GM03348 (cell line): Measurements from ENCODE around the gene NRP1.

Source experiments
- DNase-seq: peaks from one replicate; pipeline ENCODE4 v3.0.0; 2012; ENCODE audit warnings: low spot score

The NRP1 gene

DNA sequence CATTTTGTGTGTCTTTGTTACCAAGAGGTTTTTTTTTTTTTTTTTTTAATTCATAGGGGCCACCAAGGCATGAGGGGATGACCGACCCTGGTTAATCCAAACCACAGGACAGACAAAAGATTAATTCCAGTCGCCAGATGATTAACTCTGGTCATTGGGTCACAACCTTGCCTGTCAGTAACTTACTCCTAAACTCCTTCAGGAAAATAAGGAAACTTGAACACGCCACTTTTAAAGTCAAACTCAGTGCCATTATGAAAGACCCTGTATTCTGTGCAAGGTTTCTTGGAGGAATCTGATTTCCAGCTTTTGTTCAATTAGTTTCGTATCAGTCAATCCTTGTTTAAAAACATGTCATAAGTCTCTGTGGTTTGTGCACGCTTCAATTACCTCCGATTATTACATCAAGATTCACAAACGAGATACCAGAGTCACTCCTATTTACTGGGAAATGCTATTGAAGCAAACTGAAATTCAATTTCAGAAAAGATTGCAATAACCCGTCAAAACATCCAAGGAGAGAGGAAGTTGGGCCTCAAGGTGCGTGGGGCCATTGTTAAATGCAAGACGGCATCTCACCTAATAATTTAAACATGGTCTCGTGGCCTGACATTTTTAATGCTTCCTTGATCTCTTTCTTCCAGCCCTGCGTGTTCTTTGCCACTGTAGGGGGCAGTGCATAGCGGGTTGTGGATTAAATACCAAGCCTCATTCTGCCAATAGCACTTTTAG lies 44.0 kb downstream of the NRP1 start:
- no peak for DNase-seq

DNA sequence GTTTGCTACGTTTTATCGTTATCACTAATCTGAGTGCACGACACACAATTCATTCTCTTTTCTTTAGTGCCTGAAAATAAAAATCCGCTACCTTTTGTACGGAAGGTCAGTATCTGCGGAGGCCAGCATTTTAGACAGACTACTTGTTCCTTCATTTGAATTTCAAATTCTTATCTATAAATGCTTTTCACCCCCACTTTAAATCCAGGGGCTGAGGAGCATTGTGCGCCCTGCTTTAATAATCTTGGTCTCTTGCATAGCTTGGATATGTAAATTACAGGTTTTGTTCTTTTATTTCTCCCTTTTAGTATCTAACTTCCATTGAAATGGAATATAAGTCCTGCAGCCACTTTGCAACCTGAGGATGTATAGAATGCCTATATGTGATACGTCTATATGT lies 44.7 kb downstream of the NRP1 start:
- DNase-seq, result no peak

DNA sequence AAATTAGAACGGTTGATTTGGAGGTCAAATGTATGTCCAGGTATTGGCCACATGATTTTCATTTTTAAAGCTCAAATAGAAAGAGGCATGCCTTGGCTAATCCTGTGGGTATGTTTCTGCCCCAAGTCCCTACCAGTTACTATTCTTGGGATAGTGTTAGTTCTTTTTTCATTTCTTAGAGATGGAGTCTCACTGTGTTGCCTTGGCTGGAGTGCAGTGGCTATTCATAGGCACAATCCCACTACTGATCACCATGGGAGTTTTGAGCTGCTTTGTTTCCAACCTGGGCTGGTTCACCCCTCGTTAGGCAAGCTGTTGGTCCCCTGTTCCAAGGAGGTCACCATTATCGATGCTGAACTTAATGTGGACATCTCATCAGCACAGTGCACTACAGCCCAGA lies 46.3 kb downstream of the NRP1 start:
- no peak for DNase-seq

DNA sequence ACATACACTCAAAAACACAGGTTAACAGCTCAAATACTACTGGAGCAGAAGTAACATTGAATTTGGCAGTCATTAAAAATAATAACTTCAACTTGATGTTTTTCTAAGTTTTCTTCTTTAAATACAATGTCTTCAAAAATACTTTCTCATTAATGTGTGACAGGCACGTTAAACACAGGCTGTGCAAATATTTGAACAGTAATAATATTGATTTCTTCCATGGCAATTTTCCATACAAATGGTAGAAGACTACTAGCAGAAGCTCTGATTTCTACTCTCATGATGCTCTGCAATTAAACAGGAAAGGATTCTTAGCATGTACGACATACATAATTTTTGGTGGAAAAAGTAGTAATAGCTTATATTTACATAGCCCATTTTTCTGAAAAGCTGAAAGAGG lies 47.4 kb downstream of the NRP1 start:
- DNase-seq, result no peak

DNA sequence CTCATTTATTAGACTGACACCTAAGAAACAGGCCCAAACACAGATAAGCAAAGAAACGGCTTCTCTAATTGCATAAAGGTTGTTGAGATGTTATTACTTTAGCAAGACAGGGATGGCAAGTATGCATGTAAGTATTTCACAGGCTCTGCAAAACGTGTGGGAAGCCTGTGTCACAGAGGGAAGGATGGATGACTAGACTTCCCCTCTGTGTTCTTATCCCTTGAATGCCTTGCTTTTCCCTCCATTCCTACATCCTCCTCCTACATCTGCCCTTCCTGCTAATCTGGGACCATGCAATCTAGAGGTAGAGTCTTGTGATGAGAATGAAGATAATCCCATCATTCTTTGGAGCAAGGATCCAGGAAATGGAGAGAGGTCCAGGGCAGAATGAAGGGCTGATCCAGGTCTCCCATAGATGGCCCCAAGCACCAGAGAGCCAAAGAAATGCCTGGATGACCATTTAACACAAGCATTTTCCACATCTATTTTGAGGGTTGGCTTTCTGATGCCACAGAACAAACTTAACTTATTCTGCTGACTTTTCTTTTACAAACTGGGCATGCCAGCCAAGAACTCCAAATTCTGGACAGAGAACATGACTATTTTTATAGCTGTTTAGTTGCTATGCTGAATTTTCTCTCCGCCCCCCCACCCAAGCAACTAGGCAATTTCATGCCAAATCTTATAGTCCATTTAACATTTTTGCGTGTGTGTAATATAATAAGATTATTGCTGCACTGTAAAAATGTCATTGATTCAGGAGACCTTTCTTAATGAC lies 48.1 kb downstream of the NRP1 start:
- DNase-seq, result no peak

DNA sequence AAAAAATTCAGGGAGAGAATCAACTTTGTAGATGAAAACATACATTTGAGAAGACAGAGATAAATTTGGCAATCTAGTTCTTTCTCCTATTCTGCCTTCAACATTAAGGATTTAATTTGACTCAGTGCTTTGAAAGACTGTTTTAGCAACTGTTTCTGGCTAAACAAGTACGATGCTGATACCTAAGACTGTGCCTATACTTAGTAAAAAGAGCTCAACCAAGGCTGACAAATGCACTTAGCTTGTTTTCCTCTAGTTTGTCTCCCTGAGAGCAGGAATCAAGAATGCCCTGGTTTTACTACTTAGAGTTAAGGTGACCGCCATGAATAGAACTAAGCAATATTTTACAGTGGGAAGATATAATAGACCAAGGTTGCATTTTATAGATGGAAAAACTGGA lies 49.5 kb downstream of the NRP1 start:
- DNase-seq, result no peak

DNA sequence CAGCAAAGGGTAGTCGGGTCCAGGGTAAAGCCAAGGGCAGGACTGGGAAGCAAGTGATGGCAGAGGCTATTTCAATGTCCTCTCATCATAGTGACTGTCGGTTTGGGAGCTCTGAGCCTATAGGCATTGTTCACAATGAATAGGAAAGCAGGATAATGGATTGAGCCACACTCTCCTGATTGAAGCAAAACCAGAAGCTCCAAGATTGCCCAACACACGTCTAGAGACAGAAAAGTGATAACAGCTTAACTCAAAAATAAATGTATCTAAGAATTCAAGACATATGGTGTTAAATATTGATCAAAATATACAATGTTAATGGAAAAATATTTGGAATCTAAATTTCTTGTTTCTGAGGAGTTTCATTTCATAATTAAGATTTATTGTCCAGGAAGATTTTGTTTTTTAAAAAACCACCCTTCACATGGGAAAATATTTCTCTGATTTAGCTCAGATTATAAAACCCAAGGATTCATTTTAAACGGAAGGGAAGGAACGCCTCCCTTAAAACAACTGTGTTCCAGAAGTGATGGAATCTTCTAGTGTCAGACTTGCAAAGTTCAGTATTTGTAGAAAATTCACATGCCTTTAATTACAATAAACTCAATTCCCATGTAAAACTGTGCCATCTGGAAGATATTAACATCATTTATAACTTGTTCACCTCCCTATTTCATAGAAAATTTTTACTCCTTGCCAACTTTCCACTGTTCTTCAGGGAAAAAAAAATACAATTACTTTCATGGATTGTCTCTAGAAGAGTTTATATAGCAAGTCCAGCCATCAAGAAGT lies 54.5 kb downstream of the NRP1 start:
- peak; percentile 35 for DNase-seq

DNA sequence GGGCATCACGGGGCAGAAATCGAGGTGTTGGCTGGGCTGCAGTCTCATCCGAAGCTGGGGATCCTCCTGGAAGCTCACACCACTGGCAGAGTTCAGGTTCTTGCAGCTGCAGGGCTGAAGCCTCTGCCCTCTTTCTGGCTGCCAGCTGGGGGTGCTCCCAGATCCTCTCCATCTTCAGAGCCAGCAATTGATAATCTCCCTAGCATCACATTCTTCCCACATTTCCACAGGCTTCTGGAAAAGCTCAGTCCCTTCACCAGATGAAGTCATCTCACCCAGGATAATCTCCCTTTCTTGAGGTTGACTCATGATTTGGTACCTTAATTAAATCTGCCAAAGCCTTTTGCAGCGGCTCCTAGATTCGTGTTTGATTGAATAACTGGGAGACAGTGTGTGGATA lies 55.2 kb downstream of the NRP1 start:
- DNase-seq, result peak; percentile 33

DNA sequence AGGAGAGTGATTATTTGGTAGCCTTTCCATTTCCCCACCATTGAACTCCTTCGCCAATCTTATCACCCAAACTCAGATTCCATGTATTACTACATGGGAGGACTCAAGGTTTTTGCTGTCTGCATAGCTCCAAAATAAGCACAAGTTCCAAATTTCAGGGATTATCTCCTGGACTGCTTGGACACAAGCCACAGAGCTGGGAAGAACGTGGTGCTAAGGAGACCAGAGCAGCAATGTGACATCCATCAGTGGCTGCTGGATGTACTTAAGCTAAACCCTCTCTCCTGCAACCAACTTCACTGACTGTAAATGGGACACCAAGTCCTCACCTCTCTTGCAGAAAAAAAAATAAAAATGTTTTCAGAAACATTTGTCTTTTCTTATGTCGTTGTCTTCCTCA lies 56.3 kb downstream of the NRP1 start:
- DNase-seq, result no peak

DNA sequence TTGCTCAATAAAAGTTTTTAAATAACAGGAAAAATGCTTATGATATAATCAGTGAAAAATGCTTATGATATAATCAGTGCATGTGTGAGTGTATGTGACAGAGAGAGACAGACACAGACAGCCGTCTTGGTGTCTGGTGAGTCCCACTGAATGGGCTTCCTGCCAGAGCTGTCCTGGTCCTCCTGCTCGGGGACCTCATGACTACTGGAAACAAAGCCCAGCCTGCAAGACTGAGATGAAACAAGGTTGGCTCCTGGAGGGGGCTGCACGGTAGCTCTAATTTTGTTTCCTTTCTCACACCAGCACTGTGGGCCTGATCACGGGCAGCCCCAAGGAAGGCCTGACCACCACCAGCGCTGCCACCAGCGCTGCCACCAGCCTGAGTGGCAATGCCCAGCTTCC lies 57.3 kb downstream of the NRP1 start:
- peak; percentile 37 for DNase-seq

DNA sequence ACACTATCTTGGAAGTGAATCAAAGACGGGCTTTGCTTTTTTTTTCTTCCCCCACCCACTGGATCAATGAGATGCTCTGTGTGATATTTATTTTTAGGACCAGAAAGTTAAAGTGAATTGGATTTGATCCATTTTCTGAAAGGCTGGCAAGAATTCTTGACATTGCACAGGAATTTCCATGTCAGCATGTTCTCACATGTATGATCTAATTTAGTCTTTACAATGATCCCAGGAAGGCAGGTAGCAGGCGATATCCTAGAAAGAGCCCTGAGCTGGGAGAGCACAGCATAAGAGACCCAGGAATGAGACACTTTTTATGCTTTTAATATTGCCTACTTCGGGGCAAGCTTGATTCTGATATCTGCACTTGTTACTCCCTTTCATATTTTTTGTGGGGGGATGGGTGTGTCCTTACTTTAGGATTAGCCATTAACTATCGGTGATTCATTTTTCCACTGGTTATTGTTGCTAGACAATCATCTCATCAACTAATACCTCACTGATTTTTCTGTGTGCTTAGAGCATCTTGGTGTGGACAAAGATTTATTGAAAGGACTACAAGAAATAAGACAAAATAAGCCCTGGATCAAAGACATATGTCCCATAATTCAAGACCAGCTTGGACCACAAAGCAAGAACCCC lies 58.1 kb downstream of the NRP1 start:
- DNase-seq, result no peak

DNA sequence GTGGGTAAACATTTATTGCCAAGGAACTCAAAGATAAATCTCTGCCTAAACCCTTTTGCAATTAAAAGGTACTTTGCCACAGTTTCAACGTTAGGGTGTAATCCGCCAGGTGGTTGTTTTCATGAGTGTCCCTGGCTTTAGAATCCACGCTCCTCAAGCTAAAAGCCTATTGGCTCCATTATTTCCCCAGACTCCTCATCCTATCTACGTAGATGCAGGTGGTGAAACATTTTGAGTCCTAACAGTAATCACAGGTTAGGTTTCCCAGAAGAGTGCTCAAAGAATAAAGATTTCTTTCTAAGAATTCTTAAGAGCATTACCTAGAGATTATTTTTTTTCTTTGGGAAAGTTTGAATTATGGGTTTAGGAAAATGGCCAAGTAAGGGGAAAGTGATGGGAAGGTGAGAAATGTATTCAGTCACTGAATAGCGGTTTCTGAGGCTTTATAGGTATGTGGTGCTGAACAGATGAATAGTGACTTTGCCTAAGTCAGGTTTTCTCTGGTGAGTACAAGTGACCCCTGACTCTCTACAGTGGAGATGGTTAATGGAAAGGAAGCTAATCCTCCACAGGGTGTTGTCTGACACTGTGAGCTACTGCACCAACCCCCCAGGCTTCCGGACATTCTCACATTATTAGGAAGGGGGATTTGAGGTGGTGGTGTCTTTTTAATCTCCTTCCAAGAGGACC lies 60.2 kb downstream of the NRP1 start:
- no peak for DNase-seq

DNA sequence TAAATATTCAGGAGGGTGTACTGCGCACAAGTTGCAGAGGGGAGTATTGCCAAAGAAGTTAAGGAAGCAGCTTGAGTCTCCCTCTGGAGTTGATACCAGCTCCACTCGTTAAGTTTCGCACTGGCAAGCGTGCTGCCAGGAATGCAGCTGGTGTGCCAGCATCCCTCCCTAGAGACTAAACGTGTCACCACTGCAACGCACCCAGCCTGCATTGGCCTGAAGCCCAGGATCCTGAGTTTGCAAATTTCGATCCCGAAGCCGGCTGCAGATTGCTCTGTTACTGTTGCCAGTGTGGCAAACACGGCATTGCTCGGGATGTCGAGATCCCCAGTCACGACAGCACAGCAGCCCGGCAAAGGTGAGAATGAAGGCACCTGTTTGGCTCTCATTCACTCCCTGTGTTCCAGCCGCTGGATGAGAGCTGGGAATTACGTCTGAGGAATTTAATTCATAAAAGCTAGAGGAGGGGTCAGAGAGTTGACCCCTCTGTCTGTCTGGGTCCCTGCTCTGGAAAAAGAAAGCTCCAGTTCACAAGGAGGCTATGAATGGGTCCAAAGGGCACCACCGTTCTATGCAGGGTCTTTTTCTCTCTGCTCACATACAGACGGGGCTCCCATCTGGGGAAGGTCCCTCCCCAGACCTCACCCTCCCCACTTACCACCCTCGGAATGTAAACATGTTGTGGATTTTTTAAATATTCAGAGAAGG lies 61.0 kb downstream of the NRP1 start:
- peak; percentile 87 for DNase-seq

DNA sequence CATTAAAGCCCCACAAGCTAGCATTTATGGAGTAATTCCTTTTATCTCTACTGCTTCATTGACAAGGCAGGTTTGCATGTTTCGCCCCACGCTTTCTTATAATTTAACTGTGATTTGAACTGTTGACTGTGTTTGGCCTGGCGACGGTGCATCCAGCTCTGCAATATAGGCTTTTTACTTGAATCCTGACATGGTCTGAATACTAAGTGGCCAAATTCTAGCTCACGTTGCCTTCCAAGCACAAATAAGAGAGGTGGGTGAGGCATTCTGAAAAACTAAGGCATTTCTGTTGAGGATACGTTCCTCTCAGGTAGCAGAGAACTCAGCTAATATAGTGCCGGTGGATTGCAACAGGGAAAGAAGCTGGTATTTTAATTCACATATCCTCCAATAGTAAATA lies 61.8 kb downstream of the NRP1 start:
- no peak for DNase-seq

DNA sequence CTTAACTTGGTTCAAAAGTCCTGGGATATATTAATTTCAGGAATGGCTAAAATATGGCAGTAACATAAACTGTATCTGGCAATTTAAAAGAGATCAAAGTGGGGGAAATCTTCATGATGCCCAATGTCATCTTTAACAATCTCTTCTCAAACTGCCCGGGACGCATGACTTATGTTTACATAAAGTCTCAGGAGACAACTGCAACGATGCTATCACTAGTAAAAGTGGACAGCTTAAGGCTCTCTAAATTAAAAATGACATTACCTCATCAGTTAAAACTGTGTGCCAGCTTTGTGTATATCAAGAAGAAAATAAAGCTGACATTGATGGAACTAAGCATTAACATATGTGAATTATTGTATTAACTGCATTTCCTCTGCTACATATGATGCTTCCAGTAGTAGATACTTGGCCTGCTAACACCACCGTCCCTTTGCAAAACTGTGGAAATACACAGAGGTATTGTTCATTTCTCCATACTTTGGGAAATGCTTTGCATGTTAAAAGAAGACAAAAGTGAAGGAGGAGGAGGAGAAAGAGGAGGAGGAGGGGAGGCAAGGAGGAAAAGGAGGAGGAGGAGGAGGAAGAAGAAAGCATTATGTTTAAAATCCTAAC lies 62.4 kb downstream of the NRP1 start:
- no peak for DNase-seq

DNA sequence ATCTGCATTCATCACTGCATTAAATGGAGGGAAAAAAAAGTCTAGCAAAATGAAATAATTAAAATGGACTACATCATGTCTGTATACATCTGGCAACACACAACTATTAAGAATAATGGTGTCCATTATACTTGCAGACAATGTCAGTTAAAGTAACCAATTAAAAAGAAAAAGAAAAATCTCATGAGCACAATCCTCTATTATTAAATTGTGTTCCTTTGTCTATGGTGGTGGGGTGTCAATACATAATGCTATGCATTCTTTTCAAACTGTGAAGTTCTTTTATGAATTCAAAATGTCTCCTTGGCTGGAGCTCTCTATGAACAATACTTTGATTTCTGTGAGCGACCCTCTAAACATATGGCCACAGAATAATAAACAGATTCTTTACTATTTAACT lies 63.5 kb downstream of the NRP1 start:
- DNase-seq, result no peak

DNA sequence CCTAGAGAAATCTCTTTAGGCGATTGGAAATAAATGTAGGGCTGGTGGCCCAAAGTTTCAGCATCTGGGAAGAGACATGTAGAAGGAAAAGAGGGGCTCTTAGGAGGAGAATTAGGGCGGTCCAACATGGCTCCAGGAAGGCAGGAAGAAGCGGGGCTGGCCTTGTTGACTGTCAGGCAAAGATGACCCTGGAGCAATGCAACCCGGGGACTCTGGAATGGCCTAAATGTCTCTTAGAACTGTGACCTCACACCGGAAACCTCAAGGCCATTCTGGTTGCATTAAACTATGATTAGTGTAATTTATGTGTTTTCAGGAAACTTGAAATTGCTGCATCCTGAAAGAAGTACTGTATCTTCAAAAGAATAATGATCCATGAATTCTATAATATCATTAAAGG lies 66.8 kb downstream of the NRP1 start:
- DNase-seq, result no peak

DNA sequence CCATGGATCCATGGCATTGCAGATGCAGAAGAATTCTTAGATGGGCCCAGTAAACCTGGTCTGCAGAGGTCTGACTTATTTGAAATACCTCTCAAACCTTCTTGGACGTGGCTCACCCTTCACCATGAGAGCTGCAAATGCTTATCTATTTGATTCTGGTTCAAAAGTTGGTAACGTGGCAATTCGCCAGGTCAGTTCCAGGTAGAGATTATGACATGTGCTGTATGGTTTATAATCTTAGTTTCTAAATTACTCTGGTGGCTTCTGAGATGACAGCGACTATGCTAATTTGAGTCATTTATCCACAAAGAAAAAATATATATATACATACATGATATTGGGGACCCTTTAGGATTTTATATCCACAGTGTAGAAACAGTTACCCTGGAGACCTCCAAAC lies 68.8 kb downstream of the NRP1 start:
- DNase-seq, result no peak

DNA sequence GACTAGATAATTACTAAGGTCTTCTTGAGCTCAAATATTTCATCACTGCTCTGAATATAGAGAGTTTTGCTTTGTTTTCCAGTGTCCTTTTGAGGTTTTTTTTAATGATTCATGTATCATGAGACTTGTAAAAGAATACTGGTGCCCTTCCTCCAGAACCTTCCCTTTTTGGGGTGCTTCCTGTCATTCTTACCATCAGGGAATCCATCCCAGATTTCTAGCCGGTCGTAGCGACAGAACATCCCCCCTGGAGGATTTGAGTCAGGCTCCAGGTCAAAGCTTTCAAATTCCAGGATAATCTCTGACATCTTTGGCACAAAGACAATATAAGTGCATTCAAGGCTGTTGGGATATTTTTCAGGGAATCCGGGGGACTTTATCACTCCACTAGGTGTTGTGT lies 71.0 kb downstream of the NRP1 start:
- DNase-seq, result peak; percentile 24

DNA sequence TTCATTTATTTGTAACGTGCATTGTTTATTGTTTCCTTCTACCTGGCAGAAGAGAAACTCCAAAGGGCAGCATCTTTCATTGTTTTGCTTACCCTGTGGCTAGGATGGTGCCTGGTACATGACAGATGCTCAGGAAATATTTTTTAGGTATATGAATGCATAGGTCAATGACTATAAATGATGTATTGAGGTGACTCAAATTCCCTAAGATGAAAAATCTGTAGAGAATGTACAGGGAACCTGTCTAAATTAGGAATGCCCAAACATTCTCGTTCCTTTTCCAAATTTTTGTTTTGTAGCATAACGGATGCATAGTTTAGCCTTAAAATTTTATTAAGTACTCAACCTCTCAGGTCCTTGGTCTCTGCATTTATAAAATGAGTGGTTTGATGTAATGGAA lies 71.6 kb downstream of the NRP1 start:
- no peak for DNase-seq
